GM18508 (cell line): ENCODE results near the gene ATF6B.
"Not testable (repeated sequence)": the region's sequence is repeated elsewhere in the genome, so short reads cannot be mapped to it uniquely, and the experiment has no call there.

Experiments used
- ATAC-seq: cut with Tn5 transposase; IDR thresholded peaks from one replicate; pipeline ENCODE4 v1.9.1; 2021; ENCODE audit warnings: moderate number of reproducible peaks; ENCODE audit not compliant: insufficient read depth, unreplicated experiment

Gene ATF6B

DNA sequence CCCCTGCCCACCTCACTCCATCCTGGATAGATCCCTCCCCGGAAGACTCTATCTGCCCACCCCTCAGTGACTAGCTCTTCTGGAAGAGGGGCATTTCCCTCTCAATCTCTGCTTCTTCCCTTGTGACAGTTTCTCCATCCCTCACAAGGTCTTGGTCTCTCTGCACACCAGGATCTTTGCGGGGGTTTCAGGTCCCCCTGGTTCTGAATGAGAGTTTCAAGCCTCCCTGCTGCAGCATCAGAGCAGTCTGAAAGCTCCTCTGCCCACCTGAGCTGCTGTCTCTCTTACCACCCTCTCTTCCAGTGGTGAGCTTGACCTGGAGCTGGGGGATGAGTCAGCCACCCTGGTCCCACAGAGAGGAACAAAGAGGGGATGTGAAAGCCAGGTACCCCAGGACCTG, 43.3 kb downstream of the ATF6B start:
- ATAC-seq: no peak

DNA sequence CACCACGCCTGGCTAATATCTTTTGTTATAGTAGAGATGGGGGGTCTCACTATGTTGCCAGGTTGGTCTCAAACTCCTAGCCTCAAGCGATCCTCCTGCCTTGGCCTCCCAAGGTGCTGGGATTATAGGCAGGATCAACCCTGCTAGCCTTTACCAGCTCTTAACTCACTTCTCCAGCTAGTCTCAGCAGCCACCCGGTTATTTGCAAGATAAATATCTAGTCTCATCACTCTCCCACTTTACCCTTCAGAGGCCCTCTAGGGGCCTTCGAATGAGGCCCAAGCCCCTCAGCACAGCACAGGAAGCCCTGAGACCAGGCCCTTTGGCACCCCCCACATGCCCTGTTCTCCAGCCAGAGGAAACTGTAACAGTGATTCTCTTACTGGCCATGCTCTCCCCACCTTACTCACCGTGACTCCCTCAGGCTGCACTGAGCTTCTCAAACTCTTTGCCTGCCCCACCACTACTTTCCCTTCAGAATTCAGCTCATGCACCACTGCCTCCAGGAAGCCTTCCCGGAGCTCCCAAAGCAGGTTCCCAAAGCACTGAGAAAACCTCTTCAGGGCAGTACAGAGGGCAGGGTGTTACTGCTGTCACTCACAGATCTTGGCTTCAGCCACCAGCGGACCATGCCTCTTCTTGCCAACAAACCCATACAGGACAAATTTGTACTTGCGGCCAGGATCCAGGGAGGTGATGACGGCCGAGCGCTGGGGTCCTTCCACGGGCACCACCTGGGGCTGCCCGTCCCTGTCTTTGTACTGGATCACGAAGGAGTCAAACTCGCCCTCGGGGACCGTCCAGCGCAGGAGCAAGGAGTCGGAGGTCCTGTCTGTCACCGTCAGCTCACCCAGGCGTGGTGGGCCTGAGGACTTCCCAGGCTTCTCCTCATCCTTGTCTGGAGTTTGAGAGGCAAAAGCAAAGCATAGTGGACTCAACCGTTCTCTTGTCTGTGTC, 44.0 kb downstream of the ATF6B start:
- no peak for ATAC-seq

DNA sequence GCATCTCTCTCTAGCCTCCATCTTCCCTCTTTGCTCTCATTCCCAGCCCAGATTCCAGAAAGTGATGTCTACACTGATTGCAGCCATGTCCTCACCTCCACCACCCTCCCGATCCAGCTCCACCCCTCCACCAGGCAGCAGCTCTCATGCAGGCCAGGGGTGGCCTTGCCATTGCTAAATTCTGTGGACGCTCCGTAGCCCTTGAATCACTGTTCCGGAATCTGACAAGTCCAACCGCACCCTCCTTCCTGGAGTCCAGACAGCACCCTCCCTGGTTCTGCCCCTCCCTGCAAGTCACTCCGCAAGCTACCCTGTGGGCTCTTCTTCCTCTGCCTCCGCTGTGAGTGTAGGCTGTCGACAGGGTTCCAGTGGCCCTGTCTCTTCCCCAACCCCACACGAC, 45.1 kb downstream of the ATF6B start:
- no peak for ATAC-seq

DNA sequence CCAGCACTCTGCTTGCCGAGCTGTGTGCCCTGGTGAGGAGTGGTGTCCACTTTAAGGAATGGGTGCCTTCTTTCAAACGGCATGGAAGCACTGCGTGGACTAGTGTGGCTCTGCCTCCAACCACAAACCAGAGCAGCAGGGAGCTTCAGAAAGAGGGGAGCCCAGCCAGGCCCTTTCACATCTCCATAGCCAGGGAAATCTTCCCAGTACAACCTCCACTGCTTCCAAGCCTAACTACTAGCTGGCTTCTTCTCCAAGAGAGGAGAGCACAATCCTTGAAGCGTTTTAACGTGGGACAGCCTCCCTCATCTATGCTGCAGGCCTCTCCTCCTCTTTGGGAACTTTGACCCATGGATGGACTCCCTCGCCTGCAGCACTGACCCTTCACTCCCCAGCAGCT, 45.6 kb downstream of the ATF6B start:
- no peak for ATAC-seq

DNA sequence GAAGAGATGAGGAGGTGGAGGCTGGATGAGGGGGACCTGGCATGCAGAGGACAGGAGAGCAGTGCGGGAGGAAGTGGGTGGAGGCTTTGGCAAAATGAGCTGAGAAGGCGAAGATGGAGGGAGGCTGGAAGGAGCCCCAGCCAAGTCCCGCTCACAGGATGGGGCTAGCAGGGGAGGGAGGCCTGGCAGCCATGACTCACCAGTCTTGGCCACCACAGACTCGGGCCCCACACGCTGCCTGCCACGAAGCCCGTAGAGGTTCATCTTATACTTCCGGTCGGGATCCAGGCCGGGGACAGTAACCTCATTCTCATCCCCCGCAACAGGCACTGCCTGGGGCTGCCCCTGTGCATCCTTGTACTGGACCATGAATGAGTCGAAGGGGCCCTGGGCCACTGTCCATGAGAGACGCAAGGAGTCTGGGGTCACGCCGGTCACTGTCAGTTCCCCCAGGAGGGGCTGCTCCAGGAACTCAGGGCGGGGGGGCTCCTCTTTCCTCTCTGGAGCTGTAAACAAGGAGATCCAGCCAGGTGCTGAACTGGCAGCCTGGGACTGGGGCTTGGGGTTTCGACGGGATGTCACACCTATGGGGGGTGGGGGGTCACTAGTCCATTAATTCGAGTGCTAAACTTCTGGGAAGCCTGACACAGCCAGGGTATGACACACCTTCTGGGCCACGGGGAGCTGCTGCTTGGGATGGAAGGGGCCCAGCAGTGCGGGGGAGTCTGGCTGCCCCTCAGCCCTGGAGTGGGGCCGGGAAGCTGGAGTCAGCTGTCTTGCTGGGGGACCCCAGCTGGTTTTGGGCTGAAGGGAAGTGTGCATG, 46.7 kb downstream of the ATF6B start:
- no peak for ATAC-seq

DNA sequence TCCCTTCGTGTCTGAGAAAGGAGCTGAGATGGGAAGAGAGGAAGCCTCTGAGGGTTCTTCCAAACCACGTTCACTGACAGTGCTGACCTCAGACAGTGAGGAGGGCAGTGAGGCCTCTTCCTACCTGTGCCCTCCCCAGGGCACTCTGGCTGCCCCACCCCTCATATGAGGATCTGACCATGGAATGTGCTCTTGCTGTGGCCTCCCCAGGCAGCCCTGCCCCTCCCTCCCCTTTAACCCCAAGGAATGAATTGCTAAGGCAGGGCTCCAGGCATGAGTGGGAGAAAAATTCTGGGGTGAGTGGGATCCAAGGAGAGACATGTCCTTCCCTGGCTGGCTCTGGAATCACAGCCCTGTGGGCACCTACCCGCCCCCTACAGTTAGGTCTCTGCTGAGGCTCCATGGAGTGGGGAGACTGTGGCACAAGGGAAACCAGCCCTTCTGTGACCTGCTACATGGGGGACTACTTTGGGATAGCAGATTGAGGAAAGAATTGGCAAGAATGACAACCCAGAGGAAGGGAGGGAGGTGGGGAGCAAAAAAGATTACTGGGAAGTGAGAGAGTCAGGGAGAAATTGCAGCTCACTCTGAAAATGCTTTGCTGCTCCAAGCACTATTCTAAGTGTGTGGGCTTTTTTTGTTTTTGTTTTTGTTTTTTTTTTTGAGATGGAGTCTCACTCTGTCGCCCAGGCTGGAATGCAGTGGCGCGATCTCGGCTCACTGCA, 48.3 kb downstream of the ATF6B start:
- ATAC-seq: no peak

DNA sequence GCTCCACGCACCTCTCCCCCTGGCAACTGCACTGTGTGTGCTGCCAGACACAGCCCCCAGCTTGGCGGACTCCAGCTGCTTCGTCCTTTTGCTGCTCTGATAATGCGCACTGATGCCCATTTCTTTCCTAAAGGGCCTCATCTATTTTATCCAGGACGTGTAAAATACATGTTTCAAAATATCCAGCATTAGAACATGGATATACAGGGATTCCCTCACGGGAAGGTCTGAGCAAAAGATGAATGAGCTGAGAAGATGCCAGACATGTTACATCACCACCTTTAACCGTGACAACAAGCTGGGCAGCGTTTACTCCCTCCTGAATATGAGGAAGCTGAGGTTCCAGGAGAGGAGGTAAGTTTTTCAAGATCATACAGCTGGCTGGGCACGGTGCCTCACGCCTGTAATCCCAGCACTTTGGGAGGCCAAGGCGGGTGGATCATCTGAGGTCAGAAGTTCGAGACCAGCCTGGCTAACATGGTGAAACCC, 51.7 kb downstream of the ATF6B start:
- no peak for ATAC-seq

DNA sequence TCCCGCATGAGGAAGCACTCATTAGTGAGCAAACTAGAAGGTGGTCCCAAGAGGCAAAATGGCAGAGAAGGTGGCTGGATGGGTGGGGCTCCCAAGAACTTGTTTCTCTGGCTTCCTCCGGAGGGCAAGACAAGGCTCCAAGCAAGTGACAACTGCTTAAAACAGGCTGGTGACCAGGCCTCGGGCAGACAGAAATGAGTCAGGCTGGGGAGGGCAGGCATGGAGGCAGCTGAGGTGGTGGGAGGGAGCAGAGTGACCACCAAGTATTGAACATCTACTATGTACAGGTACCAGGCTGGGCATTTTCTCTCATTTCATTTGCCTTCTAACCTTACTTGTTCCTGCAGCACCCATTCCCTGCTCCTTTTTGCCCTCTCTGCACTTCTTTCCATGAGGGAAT, 52.3 kb downstream of the ATF6B start:
- no peak for ATAC-seq

DNA sequence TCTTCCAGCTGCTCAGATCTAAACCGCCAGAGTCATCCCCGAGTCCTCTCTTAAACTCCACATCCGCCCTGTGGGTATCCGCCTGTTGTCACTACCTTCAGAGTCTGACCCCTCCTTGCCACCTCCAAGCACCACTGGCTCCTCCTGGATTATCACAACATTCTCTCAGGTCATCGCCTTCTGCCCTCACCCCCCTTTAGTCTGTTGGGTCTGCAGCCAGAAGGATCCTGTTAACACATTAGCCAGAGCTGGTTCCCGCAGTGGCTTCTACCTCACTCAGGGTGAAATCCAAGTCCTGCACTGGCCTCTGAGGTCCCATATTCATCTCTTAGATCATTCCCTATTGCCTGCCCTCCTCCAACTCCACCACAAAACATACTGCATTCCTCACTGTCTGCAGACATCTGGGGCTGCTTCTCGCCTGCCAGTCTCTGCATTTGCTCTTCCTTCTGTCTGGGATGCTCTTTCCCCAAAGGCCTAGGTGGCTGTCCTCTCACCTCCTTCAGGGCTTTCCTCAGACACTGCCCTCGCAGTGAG, 53.0 kb downstream of the ATF6B start:
- no peak for ATAC-seq

DNA sequence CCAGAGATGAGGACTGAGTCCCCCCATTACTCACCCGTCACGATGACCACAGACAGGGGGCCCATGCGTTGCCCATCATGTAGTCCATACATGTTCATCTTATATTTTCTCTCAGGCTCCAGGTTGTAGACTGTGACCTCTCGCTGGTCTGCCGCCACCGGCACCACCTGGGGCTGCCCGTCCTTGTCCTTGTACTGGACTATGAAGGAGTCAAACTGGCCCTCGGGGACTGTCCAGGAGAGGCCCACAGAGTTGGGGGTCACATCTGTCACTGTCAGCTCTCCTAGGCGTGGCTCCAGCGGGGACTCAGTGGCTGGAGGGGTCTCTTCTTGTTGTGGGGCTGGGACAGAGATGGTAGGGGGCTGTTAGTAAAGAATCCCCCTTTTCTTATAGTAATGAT, 54.4 kb downstream of the ATF6B start:
- no peak for ATAC-seq

DNA sequence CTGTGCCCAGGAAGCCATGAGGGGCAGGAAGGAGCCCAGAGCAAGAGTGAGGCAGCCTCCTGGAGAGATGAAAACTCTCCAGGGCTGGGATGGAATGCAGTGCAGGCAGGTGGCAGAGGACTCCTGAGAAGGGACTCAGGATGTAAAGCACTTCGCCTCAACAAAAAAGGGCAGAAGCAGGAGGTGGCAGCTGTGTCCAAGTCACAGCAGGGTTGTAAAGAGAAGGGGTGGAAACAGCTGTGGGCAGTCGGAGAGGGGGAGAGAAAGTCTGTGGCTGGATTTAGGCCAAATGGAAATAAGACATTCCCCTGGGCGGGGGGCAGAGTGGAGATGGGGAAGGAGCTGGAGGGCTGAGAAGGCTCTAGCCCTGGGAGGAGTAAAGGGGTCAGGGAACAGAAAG, 54.9 kb downstream of the ATF6B start:
- ATAC-seq: no peak

DNA sequence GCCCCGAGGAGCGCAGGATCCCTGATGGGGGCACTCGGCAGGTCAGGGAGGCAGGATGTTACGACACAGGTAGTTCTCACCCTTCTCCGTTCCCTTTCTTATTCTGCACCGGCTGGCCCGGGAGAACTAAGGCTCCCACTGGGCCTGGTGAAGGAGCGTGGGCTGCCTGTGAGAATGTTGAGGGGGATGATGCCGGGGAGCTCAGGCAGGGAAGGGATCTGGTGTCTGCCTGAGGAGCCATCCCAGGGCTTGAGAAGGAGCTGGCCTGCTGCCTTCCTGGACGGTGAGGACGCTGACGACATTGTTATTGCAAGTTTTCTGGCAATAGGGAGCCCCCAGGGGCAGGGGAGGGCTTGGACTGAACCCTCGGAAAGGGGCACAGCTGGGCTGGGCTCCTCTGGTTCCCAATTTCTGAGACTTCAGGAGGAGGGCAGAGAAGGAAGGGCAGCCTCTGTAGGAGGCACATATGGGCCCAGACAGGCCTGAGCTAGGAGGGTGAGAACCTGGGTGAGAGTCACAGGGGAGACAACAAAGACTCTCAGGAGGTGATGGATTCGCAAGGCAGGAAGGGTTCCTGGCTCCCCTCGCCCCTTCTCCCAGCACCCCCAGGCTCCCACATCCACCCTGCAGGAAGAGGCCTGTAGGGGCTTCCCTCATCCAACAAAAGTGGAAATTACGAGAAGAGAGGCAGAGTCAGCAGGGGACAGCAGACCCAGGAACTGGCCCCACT, 57.1 kb downstream of the ATF6B start:
- no peak for ATAC-seq

DNA sequence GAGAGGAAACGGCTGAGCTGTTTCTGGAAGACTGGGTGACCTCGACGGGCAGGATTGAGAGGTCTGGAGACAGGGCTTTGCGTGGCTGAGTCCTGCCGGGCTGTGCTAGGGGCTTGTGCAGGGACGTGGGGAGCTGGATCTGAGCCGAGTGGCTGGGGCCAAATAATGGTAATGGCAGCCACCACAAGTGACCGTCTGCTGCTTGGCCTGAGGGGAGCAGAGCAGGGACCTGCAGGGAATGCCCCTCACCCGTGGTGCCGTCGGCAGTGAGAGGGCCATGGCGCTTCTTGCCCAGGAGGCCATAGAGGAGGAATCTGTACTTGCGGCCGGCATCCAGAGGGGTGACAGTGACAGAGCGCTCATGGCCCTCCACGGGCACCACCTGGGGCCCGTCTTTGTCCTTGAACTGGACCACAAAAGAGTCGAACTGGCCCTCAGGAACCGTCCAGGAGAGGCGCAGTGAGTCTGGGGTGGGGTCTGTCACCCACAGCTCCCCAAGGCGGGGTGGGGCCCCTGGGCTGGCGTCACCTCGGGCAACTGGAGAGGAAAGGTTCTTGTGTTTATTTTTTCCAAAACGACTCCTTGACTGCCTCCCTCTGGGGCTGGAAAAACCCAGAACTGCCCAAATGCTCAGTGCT, 58.0 kb downstream of the ATF6B start:
- no peak for ATAC-seq

DNA sequence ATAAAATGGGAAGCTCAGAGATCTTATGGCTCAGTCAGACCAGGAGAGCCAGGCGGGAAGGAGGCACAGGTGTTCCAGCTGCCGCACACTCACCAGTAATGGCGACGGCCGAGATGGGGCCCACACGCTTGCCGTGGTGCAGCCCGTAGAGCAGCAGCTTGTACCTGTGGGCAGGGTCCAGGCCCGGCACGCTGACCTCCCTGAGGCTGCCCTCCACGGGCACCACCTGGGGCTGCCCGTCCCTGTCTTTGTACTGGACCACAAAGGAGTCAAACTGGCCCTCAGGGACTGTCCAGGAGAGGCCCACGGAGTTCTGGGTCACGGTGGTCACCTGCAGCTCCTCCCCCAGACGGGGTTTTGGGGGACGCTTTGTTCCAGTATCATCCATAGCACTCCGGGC, 58.6 kb downstream of the ATF6B start:
- no peak for ATAC-seq

DNA sequence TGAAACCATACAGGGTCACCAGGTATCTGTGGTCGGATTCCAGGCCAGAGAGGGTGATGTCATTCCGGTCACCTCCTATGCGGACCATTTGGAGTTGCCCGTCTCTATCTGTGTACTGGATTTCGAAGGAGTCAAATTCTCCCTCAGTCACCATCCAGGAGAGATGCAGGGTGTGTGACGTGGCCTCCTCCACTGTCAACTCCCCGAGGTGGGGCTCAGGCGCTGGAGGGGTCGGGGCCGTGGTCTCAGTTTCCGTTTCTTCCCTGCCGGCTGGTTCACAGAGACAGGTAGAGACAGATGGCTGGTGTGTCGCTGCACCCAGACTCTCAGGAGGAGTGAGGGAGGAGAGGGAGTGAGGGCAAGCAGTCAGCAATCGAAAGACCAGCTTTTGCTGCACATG, 59.2 kb downstream of the ATF6B start:
- no peak for ATAC-seq

DNA sequence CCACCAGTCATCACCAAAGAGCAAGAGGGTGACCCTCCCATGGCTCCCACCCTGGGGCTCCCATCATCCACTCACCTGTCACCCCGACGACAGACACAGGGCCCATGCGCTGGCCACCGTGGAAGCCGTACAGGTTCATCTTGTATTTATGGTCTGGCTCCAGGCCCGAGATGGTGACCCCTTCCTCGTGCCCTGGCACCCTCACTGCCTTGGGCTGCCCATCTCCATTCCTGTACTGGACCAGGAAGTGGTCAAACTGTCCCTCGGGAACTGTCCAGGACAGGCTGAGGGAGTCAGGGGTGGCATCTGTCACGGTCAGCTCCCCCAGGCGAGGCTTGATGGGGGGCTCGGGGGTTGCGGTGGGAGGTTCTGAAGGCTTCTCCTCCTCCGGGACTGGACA, 59.7 kb downstream of the ATF6B start:
- not testable (repeated sequence) for ATAC-seq

DNA sequence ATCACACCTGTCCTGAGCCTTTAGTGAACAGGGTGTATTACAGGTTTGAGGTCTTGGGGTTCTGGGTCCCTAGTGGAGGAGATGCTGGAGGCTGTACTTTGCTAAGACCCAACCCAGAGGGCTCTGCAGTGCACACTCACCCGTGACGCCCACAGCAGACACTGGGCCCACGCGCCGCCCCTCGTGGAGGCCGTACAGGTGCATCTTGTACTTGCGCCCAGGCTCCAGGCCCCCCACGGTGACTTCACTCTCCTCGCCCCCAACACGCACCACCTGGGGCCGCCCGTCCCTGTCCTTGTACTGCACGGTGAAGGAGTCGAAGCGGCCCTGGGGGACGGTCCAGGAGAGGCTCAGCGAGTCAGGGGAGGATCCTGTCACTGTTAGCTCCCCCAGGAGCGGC, 60.5 kb downstream of the ATF6B start:
- ATAC-seq: not testable (repeated sequence)
